SK-N-SH (cell line): ENCODE data around the gene TMEM255B. TPM values are rescaled to one million over a fixed set of nuclear protein-coding genes. Genes with fewer than 3 reads are reported as not detected.

Experiments used
- CTCF ChIA-PET: fragments of 300-600, 350-600 bp; formaldehyde crosslinking; extraction: SDS; loops from one replicate; lab custom pipeline; 2021; lab: Yijun Ruan, JAX
- POLR2A ChIA-PET: fragments of 350-600 bp; sonication (Branson Sonifier 250); formaldehyde crosslinking; extraction: SDS; loops from one replicate; lab custom pipeline; 2020; ENCODE audit warnings: antibody characterized with exemption, inconsistent platforms; lab: Yijun Ruan, JAX
- DNase-seq: peaks from one replicate; pipeline ENCODE4 v3.0.0; 2012
- H2AFZ ChIP-seq: fragments of 200-600 bp; sonication (generic); 2 replicates; pipeline ENCODE4 v1.8.1; 2016; ENCODE audit warnings: antibody characterized with exemption, mild to moderate bottlenecking, low read depth
- H3F3A ChIP-seq: fragments of 200-600 bp; sonication (generic); replicated peaks from 2 replicates; pipeline ENCODE3; 2016; ENCODE audit warnings: antibody characterized with exemption, mild to moderate bottlenecking; ENCODE audit not compliant: insufficient read depth
- H3K27ac ChIP-seq, 2 experiments: fragments of 200-500 bp in 1 of 2; fragments of 200-600 bp in 1 of 2; sonication (Bioruptor generic) in 1 of 2; sonication (generic), shearing (Covaris generic) in 1 of 2; 2 replicates each; pipeline versions ENCODE4 v1.5.1 to v1.6.1; 2014 to 2016; ENCODE audit warnings: low read depth in 2 of 2, inconsistent platforms in 1 of 2, low read length in 1 of 2, mild to moderate bottlenecking in 1 of 2, mixed read lengths in 1 of 2
- H3K27me3 ChIP-seq: fragments of 200-600 bp; sonication (generic), shearing (Covaris generic); 2 replicates; pipeline ENCODE4 v1.6.1; 2016; ENCODE audit warnings: mixed run types; ENCODE audit not compliant: insufficient read depth
- H3K36me3 ChIP-seq, 2 experiments: fragments of 200-500 bp in 1 of 2; fragments of 200-600 bp in 1 of 2; sonication (Bioruptor generic) in 1 of 2; sonication (generic) in 1 of 2; replicated peaks in 1 of 2; 2 replicates each; pipeline versions ENCODE3 to v1.5.1; 2014 to 2016; ENCODE audit warnings: low read length in 1 of 2, mild to moderate bottlenecking in 1 of 2; ENCODE audit not compliant: insufficient read depth in 2 of 2, control insufficient read depth in 1 of 2
- H3K4me1 ChIP-seq, 2 experiments: fragments of 200-500 bp in 1 of 2; fragments of 200-600 bp in 1 of 2; sonication (Bioruptor generic) in 1 of 2; sonication (generic), shearing (Covaris generic) in 1 of 2; 2 replicates each; pipeline versions ENCODE4 v1.5.1 to v1.6.1; 2014 to 2016; ENCODE audit warnings: low read depth in 1 of 2, low read length in 1 of 2, mixed run types in 1 of 2; ENCODE audit not compliant: insufficient read depth in 2 of 2, control insufficient read depth in 1 of 2
- H3K4me2 ChIP-seq: fragments of 200-600 bp; sonication (generic), shearing (Covaris generic); 2 replicates; pipeline ENCODE4 v1.6.1; 2017; ENCODE audit warnings: mixed run types
- H3K4me3 ChIP-seq, 2 experiments: fragments of 200-500 bp in 1 of 2; fragments of 200-600 bp in 1 of 2; sonication (Bioruptor generic) in 1 of 2; sonication (generic), shearing (Covaris generic) in 1 of 2; 2 replicates each; pipeline versions ENCODE4 v1.5.1 to v1.8.1; 2014 to 2016; ENCODE audit warnings: low read depth in 2 of 2, inconsistent platforms in 1 of 2, low read length in 1 of 2, mild to moderate bottlenecking in 1 of 2, mixed read lengths in 1 of 2, moderate library complexity in 1 of 2
- H3K79me2 ChIP-seq: fragments of 200-600 bp; sonication (generic); 2 replicates; pipeline ENCODE4 v1.8.1; 2017; ENCODE audit warnings: mild to moderate bottlenecking; ENCODE audit not compliant: insufficient read depth
- H3K9ac ChIP-seq: fragments of 200-600 bp; sonication (generic); 2 replicates; pipeline ENCODE4 v1.6.1; 2017; ENCODE audit warnings: mixed run types
- H3K9me2 ChIP-seq: fragments of 200-600 bp; sonication (generic); 2 replicates; pipeline ENCODE4 v1.6.1; 2017; ENCODE audit warnings: mixed run types
- H3K9me3 ChIP-seq: fragments of 200-600 bp; sonication (generic); 2 replicates; pipeline ENCODE4 v1.6.1; 2017; ENCODE audit warnings: mixed run types, mild to moderate bottlenecking, moderate library complexity
- H4K20me1 ChIP-seq: fragments of 200-600 bp; sonication (generic); 2 replicates; pipeline ENCODE4 v1.6.1; 2017; ENCODE audit warnings: mild to moderate bottlenecking, mixed run types; ENCODE audit not compliant: insufficient read depth
- ELF1 ChIP-seq: IDR thresholded peaks from 2 replicates; pipeline ENCODE4 v1.4.0; 2012
- EP300 ChIP-seq, 2 experiments: IDR thresholded peaks; 2 replicates each; pipeline versions ENCODE4 v1.4.0 to v1.6.1; 2012; ENCODE audit warnings: borderline replicate concordance in 1 of 2, low read depth in 1 of 2, low read length in 1 of 2
- FOSL2 ChIP-seq: IDR thresholded peaks from 2 replicates; pipeline ENCODE4 v1.4.0; 2012; ENCODE audit warnings: low read depth, mild to moderate bottlenecking, moderate library complexity, borderline replicate concordance
- FOXM1 ChIP-seq: IDR thresholded peaks from 2 replicates; pipeline ENCODE4 v1.4.0; 2012; ENCODE audit warnings: low read depth, mild to moderate bottlenecking
- GABPA ChIP-seq: IDR thresholded peaks from 2 replicates; pipeline ENCODE4 v1.4.0; 2012; ENCODE audit warnings: low read depth, mild to moderate bottlenecking
- GATA2 ChIP-seq: sonication (generic); formaldehyde crosslinking; IDR thresholded peaks from 2 replicates; pipeline ENCODE4 v1.5.0; 2020; ENCODE audit warnings: mild to moderate bottlenecking, missing genetic modification reagents
- MEF2A ChIP-seq: IDR thresholded peaks from 2 replicates; pipeline ENCODE4 v1.4.0; 2012; ENCODE audit warnings: low read depth, borderline replicate concordance
- RCOR1 ChIP-seq: fragments of 150-350 bp; IDR thresholded peaks from 2 replicates; pipeline ENCODE4 v1.6.1; 2017; ENCODE audit warnings: antibody characterized with exemption, low read length
- RFX5 ChIP-seq: IDR thresholded peaks from 2 replicates; pipeline ENCODE4 v1.6.1; 2012; ENCODE audit warnings: mild to moderate bottlenecking, improper control_type of control experiment, low read length
- RXRA ChIP-seq: IDR thresholded peaks from 2 replicates; pipeline ENCODE4 v1.4.0; 2012; ENCODE audit warnings: low read depth, mild to moderate bottlenecking, borderline replicate concordance
- SIN3A ChIP-seq: IDR thresholded peaks from 2 replicates; pipeline ENCODE4 v1.6.1; 2012; ENCODE audit warnings: low read depth, mild to moderate bottlenecking, low read length, moderate library complexity, borderline replicate concordance
- SMC3 ChIP-seq: IDR thresholded peaks from 2 replicates; pipeline ENCODE4 v1.6.1; 2012; ENCODE audit warnings: low read depth, low read length, improper control_type of control experiment
- TCF12 ChIP-seq: IDR thresholded peaks from 2 replicates; pipeline ENCODE4 v1.4.0; 2012
- TEAD4 ChIP-seq: IDR thresholded peaks from 2 replicates; pipeline ENCODE4 v1.4.0; 2012; ENCODE audit warnings: mild to moderate bottlenecking, borderline replicate concordance; ENCODE audit not compliant: insufficient read depth
- USF1 ChIP-seq: IDR thresholded peaks from 2 replicates; pipeline ENCODE4 v1.4.0; 2012; ENCODE audit warnings: low read depth, borderline replicate concordance
- WGBS: methylation state at CpG from one replicate; pipeline ENCODE4 v1.1.6; 2017; ENCODE audit warnings: low lambda C conversion rate; 5-methylcytosine and 5-hydroxymethylcytosine counted together
- polyA plus RNA-seq, 3 experiments: library from polyadenylated mRNA; depleted of rRNA; stranded (reverse); fragments of >200 nt; gene quantifications; 2 replicates each; pipeline ENCODE4 v1.2.3, GENCODE V29; 2012
- TF ChIP-seq, protein P1 (sequence below): fragments of 150-350 bp; IDR thresholded peaks from 2 replicates; pipeline ENCODE4 v1.6.1; 2016; ENCODE audit warnings: mild to moderate bottlenecking, low read depth, low read length
- TF ChIP-seq, protein P2 (sequence below): fragments of 200-600 bp; sonication (generic); IDR thresholded peaks from 2 replicates; pipeline ENCODE4 v1.6.1; 2017; ENCODE audit warnings: antibody characterized with exemption, mild to moderate bottlenecking, moderate library complexity
- TF ChIP-seq, protein P3 (sequence below): IDR thresholded peaks from 2 replicates; pipeline ENCODE4 v1.6.1; 2012; ENCODE audit warnings: mild to moderate bottlenecking, low read depth, low read length, moderate library complexity

The TMEM255B gene
- polyA plus RNA-seq, 1 of the 3 experiments (the other 2 are of a cell fraction): 14.8 TPM

DNA sequence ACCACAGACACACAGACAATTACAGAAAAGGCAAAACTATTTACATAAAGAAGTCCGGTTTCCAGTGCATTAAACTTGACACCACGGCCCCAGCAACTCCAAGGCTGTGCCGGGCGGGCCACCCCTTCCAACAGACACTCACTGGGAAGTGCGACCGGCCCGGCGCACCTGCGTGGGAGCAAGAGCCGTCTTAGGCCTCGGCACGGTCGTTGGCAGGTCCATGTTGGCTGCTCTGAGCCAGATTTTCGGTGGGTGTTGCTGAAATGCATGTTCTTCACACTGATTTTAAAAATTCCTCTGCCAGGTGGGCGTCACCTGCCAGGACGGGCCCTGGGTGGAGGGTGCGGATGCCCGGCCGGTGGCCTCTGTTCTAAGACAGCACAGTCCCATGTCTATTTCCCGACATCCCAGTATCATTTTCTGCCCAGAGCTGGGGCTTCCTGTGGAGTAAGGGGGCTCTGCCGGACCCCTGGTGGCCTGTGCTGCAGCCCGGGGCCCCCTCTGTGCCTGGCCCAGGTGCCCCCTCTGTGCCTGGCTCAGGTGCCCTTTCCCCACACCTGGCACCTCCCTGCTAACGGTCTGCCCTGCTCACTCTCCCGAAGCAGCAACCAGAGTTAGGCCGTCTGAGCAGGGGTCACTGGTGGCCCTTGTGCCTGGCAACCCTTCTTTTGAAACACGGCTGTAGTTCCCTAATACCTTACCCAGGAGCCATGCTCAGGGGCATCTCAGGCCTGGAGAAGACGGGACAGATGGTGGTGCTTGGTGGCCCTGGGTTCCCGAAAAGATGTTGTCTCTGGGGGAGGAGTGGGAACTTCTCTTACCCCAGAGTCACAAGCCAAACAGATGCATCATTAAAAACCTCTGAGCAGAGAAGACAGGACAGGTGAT is 9.2 kb downstream of the TMEM255B start:
- WGBS: 89% methylated on average over 10 of the region's 28 CpGs
- no peaks in the 10 kb centered on the region for H4K20me1 ChIP-seq
- no peak overlapping the region for H3K4me2 ChIP-seq
- H3K27ac ChIP-seq: no peak overlapping the region
- CTCF ChIA-PET: no interaction called here
- no peak for DNase-seq
- no peaks in the 10 kb centered on the region for H3K36me3 ChIP-seq
- no peaks in the 10 kb centered on the region for H3K9me2 ChIP-seq
- H3K9me3 ChIP-seq: no peaks in the 10 kb centered on the region
- H3K4me3 ChIP-seq: no peak overlapping the region
- H3K4me1 ChIP-seq: no peaks in the 10 kb centered on the region; a peak in 1 of 4 replicates
- POLR2A ChIA-PET: interaction anchor here (1.1 kb wide), 1 partner anchor 9 kb away, joined by 3 read pairs; the partner anchor contains the start of gene TMEM255B
- H2AFZ ChIP-seq: no peak overlapping the region
- no peaks in the 10 kb centered on the region for H3K79me2 ChIP-seq
- H3K27me3 ChIP-seq: no peaks in the 10 kb centered on the region
- H3K9ac ChIP-seq: no peak overlapping the region
- no peak for TF ChIP-seq RCOR1
- TF ChIP-seq FOXM1: no peak
- TF ChIP-seq TCF12: no peak
- TF ChIP-seq, protein P1, sequence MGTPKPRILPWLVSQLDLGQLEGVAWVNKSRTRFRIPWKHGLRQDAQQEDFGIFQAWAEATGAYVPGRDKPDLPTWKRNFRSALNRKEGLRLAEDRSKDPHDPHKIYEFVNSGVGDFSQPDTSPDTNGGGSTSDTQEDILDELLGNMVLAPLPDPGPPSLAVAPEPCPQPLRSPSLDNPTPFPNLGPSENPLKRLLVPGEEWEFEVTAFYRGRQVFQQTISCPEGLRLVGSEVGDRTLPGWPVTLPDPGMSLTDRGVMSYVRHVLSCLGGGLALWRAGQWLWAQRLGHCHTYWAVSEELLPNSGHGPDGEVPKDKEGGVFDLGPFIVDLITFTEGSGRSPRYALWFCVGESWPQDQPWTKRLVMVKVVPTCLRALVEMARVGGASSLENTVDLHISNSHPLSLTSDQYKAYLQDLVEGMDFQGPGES: no peak
- TF ChIP-seq RXRA: no peak
- no peak for TF ChIP-seq GABPA
- no peak for TF ChIP-seq SIN3A
- no peak for TF ChIP-seq MEF2A
- TF ChIP-seq GATA2: no peak
- TF ChIP-seq, all 33 proteins: peak for 0
- H3F3A ChIP-seq: no peaks in the 10 kb centered on the region

GRCh38 chr13:113769106-113769505 is 10.1 kb downstream of the TMEM255B start:
- H3K9me2 ChIP-seq: no peaks in the 10 kb centered on the region
- H2AFZ ChIP-seq: no peak overlapping the region
- H3K36me3 ChIP-seq: no peaks in the 10 kb centered on the region
- no peaks in the 10 kb centered on the region for H3K27me3 ChIP-seq
- no peaks in the 10 kb centered on the region for H3F3A ChIP-seq
- no peak overlapping the region for H3K4me3 ChIP-seq
- H3K9me3 ChIP-seq: no peaks in the 10 kb centered on the region
- H3K4me2 ChIP-seq: no peak overlapping the region
- H4K20me1 ChIP-seq: no peaks in the 10 kb centered on the region
- no peaks in the 10 kb centered on the region; a peak in 1 of 4 replicates for H3K4me1 ChIP-seq
- ChIA-PET CTCF (no interaction called here), POLR2A (no interaction called here)
- no peak overlapping the region for H3K27ac ChIP-seq
- DNase-seq: no peak
- WGBS: 75% methylated on average over 5 of the region's 5 CpGs
- H3K9ac ChIP-seq: no peak overlapping the region
- H3K79me2 ChIP-seq: no peaks in the 10 kb centered on the region
- TF ChIP-seq TCF12 (no peak), ELF1 (no peak), FOSL2 (no peak), USF1 (no peak), SMC3 (no peak), RFX5 (no peak), RXRA (no peak), GATA2 (no peak), EP300 (IDR thresholded peaks at IDR 0.05; ENCODE audit: borderline replicate concordance in 1 of 2, low read depth in 1 of 2, low read length in 1 of 2) (no peak), TEAD4 (no peak)
- TF ChIP-seq, protein P2, sequence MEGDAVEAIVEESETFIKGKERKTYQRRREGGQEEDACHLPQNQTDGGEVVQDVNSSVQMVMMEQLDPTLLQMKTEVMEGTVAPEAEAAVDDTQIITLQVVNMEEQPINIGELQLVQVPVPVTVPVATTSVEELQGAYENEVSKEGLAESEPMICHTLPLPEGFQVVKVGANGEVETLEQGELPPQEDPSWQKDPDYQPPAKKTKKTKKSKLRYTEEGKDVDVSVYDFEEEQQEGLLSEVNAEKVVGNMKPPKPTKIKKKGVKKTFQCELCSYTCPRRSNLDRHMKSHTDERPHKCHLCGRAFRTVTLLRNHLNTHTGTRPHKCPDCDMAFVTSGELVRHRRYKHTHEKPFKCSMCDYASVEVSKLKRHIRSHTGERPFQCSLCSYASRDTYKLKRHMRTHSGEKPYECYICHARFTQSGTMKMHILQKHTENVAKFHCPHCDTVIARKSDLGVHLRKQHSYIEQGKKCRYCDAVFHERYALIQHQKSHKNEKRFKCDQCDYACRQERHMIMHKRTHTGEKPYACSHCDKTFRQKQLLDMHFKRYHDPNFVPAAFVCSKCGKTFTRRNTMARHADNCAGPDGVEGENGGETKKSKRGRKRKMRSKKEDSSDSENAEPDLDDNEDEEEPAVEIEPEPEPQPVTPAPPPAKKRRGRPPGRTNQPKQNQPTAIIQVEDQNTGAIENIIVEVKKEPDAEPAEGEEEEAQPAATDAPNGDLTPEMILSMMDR: no peak
- TF ChIP-seq, protein P3, sequence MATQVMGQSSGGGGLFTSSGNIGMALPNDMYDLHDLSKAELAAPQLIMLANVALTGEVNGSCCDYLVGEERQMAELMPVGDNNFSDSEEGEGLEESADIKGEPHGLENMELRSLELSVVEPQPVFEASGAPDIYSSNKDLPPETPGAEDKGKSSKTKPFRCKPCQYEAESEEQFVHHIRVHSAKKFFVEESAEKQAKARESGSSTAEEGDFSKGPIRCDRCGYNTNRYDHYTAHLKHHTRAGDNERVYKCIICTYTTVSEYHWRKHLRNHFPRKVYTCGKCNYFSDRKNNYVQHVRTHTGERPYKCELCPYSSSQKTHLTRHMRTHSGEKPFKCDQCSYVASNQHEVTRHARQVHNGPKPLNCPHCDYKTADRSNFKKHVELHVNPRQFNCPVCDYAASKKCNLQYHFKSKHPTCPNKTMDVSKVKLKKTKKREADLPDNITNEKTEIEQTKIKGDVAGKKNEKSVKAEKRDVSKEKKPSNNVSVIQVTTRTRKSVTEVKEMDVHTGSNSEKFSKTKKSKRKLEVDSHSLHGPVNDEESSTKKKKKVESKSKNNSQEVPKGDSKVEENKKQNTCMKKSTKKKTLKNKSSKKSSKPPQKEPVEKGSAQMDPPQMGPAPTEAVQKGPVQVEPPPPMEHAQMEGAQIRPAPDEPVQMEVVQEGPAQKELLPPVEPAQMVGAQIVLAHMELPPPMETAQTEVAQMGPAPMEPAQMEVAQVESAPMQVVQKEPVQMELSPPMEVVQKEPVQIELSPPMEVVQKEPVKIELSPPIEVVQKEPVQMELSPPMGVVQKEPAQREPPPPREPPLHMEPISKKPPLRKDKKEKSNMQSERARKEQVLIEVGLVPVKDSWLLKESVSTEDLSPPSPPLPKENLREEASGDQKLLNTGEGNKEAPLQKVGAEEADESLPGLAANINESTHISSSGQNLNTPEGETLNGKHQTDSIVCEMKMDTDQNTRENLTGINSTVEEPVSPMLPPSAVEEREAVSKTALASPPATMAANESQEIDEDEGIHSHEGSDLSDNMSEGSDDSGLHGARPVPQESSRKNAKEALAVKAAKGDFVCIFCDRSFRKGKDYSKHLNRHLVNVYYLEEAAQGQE: no peak
